Activated CD4-positive, CD25-positive, alpha-beta regulatory T cell treated with anti-CD3 and anti-CD28 coated beads, Interleukin-2, amount 50 U/mL, for 16 hours (primary cell): ENCODE measurements around the gene ABCA4.

Source experiments
- DNase-seq: peaks from one replicate; pipeline ENCODE4 v3.0.0-alpha.2; 2020; ENCODE audit warnings: low read depth, low spot score

The ABCA4 gene

DNA sequence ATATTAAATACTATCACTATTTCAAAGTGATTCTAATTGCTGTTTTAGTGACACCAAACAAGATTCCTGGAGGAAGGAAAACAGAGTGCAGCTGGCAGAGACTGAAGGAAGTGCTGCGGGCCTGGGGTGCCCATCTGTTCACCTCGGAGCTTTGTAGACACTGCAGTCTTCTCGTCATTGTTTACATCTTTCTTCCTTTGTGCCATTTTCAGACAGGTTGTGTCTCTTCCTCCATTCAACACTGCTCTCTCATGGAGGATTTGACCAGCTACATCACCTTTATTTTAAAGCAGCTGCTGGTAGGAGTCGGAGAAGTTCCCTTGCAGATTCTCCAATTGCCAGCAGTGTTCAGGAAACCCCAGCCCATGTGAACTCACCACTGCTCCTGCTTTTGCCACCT, 37.3 kb downstream of the ABCA4 start:
- no peak for DNase-seq

DNA sequence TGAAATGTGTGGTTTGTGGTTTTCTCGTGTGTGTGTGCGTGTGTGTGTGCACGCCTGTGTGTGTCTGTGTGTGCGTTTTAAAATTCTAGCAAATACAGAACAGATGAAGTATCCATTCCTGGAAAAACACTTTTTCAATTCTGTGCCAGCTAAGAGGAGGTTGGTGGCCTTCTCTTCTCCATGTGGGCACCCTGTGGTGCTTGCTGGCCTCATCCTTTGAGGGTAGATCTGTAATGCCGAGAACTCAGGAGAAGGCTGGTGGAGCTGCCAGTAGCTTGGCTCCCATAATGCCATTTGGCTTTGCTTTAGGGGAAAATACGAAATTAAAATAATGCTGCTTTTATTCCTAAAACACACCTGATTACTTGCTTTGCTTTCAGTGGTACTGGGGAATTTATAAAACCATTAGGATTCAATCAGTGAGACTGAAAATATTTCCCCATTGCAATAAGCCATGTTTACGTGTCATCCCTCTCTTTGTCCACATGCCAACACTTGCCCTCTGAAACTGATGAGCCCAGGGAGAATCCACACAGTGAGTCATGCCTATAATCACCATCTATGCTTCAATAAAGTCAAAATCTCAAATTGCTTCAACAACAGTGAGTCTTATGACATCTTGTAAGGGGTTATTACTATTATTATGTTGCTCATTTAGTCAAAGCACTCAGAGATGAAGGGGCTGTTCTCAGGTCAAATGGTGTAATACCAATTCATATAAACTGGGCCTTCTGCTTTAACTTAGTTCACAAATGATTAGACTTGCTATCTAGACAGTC, 39.2 kb downstream of the ABCA4 start:
- no peak for DNase-seq

DNA sequence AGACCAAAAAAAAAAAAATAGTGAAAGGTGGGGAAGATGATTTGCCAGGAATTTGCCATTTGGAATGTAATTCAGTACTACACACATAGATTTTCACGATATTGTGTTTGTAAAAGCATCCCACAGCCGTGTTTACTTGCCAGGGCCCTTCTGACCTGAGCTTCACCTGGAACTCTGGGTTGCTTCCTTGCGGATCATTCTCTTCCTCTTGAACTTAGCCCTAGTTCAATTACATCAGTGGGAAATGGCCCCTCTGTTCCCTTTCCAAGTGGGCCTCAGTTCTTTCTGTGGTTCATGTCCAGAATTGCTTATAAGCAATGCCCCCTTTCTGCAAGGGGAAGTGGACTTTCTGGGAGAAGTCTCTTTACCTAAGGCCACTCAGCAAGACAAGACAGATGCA, 41.0 kb downstream of the ABCA4 start:
- no peak for DNase-seq

DNA sequence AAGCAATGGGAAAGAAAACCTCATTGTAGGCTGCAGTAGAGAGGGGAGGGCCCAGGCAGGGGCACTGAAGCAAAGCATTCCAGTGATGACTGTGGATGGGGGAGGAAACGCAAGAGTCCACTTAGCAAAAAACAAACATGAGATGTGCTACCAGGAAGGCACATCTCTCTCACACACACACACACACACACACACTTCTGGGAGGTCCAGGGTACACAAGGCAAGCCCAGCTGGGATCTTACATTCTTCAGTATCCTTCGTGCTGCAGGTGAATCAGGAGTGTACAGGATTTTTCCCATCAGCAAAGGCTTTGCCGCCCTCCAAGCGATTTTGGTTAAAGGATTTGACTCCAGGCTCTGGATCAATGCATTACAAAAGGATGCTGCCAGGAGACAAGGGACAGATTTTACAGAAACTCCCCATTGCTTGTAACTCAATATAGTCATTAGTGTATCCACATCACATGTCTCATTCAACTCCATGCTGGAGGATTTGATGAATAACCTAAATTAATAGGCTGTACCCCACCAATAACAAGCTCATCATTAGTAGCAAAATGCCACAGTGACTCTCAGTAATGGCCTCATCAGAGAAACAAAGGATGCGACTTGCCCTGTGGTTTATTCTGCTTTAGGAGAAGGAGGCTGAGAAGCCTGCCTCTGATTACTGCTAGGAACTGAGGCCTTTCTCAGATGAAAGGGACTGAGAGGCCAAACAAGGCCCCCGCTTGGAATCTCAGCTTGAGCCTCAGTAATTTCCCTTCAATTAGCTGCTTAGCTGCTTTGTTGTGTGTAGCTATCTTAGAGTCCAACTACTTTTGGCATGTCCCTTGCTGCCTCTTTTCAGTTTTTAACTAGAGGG, 41.6 kb downstream of the ABCA4 start:
- no peak for DNase-seq

DNA sequence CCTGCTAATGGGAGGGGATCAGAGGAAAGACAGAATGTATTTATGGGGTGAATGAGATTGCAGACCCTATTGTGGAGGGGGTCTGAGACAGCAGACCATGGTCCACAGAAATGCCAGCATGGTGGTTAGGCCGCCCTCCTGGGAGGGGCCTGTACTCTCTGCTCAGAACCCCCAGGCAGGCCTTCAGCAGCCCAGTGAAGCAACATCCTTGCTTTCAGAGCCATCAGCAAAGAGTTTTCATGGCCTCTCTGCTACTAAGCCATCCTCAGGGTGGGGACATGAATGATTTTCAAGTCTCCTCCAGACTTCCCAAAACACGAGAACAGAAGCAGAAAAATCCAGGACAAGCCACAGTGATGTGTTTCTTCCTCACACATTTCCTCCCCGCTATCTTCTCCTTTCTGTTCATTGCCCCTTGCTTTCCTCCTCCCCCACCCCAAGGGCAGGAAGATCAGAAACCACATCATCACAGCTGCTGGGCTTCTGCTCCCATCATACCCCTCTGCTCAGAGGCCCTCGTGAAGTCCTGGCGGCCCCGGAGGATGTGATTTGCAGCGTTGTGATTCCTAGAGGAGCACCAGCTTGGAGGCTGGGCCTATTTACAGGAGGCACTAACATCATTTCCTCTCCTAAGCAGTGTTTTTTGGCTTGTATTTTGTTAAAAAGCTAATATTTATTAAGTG, 48.0 kb downstream of the ABCA4 start:
- DNase-seq = no peak

DNA sequence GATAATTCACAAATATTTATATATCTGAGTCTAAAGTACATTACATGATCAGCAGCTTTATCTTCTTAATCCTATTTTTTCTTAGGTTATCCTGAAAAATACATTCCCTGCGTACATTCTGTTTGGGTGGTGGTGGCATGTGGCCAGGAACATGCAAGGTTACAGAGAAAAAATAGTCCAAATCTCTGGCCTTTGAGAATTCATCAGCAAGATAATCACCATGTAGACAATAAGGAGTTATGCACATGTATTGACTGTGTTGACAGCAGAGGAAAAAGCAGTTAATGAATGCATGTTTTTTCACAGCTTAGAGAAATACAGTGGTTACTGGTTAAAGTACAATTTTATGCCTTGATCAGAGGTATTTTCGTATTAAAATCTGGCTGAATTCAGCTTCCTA, 49.0 kb downstream of the ABCA4 start:
- DNase-seq = no peak

DNA sequence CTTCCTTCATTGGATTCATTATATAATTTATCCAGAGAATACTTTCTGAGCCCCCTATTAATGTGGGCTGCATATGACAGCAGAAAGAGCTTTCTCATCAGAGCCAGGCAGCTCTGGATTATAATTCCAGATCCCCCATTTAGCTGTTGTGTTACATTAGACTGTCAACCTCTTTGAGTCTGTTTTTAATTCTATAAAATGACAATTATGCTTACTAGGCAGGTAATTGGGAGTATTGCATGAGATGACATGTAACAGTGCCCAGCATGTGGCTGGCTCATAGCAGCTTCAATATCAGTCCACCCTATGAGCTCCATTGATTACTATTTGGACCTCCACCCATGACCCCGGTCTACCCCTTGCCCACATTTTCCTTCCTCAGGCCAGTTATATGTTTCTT, 49.6 kb downstream of the ABCA4 start:
- DNase-seq = no peak

DNA sequence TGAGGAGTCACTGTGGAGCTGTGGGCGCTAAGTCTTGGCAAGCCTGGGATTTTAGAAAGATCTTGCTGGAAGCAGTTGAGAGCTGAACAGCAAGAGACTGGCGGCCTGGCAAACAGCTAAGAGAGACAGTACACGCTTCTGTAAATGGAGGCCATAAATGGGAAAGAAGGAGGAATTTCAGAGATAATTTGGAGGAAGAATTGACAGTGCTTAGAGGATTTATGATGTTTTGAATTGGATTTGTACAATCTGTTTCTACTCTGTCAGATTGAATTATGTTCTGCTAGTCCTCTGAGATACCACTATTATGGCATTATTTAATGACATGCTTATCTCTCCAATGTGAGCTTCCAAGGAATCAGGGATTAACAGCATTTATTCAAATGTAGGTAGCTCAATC, 50.1 kb downstream of the ABCA4 start:
- DNase-seq = no peak

DNA sequence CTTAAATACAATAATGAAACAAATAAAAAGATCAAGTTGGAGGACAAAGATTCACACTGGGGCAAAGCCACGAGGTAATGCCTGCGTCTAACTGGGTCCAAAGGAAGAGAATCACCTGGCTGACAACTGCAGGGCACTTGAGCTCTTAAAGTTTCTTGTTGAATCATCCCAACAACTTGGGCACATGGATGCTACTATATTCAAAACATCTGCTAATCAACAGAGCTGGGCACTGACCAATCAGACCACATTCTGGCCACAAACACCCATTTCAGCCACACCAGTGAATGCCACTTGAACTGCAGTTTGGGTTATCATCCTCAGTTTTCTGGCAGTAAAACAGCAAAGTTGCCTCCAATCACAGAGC, 51.0 kb downstream of the ABCA4 start:
- no peak for DNase-seq

DNA sequence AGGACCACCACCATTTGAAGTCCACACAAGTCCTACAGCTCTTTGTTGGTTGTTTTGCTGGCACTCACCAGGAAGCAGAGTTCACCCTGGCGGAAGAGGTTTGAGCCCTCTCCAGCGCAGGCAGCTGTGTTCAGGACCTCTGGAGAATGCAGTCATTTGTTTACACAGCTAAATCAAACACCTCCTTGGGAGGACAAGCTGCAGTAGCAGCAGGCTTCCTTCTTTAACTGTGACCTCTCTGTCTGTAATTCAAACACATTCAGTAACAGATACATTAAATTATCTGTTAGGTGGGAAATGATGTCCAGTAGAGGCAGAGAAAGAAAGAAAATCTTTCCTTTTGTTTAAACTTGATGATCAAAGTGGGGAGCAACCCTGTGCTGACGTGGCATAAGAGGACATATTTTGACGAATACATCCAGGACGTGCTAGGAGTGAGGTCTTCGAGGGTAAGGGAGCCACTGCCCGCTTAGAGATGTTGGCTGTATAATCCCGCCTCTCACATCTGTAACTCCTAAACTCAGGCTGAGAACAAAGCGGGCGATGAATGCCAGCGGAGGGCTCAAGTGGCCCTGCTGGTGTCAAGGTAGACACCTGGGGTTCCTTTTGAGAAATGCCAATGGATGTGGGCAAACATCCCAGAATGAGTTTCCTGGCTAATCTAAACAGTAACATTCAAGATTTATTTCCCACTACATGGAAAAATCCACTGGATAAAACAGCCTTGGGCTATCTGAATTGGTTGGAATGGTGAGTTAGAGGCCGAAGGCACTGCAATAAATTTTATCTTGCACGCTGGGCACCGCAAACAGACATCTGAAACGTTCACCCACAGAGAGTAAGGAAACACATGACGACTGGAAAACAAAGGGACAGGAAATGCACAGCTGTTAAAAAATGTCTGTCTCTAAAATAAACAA, 51.7 kb downstream of the ABCA4 start:
- no peak for DNase-seq

DNA sequence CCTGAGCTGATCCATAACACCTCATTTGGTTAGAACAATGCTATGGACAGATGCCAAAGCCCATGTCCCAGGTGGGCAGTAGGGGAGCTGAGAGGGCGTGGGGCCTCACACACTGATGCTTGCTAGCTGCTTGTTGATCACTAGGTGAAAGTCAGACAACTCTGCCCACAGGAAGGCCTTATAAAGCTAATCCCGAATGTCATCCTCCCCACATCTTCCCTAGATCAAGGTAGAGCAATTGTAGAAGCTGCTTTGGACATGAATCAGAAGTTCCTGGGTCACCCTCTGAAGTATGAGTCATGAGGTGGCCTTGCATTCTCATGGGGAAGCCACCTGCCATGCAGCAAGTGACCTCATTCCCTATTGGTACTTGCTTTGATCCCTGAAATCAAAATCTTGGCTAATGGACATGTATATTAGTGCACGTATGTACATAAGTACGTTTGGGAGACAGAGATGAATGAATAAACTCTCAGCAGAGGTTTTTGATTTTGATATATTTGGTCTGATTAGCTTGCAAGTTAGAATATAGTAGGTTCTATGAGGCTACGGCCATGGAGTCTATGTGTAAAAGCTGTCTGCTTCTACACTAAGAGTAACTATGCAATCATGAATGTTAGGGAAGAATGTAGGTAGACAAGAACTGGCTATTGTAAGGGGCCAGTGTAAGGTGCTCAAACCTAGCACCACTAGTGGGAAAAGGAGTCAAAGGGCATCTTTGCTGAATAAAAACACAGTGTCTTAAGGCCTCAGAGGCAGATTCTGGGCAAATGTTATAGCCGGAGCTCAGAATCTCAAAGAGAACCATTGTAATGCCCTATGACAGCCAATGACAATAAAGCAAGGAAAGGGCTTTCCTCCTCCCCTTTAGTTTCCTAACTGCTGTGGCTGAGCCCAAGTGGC, 52.6 kb downstream of the ABCA4 start:
- no peak for DNase-seq

DNA sequence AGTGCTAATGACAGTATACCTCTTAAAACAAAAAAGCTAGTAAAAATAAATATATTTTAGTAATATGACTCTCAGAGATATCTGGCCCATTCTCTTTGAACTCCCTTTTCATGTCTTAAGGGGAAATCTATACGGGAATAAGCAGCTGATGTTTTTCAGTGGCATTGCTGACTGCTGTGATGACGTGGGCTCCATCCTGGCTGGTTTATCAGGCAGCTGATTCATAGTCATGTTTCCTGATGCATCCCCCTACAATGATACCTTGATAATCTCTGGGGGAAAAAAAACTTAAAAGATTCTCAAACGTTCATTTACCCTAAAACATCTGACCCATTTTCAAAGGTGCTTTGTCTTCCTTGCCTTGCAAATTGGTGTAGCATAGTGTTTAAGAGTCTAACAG, 53.8 kb downstream of the ABCA4 start:
- no peak for DNase-seq

DNA sequence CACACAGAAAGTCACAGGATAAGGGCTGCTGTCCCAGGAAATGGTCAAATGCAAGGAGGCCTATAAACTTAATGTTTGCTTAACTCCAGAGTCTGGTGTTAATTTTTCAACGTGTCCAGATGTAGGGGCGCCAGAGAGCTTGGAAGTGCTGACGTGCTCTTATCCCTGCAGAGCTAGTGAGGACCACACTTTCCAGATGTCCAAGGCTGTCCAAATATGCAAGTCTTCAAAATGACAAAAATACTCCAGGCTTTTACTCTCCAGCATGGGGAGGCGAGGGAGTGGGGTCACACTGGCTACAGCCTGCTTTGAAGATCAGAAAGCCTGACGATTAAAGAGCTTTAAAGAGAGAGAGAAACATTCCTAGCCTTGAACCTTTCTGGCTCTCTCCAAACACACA, 57.6 kb downstream of the ABCA4 start:
- DNase-seq = no peak

DNA sequence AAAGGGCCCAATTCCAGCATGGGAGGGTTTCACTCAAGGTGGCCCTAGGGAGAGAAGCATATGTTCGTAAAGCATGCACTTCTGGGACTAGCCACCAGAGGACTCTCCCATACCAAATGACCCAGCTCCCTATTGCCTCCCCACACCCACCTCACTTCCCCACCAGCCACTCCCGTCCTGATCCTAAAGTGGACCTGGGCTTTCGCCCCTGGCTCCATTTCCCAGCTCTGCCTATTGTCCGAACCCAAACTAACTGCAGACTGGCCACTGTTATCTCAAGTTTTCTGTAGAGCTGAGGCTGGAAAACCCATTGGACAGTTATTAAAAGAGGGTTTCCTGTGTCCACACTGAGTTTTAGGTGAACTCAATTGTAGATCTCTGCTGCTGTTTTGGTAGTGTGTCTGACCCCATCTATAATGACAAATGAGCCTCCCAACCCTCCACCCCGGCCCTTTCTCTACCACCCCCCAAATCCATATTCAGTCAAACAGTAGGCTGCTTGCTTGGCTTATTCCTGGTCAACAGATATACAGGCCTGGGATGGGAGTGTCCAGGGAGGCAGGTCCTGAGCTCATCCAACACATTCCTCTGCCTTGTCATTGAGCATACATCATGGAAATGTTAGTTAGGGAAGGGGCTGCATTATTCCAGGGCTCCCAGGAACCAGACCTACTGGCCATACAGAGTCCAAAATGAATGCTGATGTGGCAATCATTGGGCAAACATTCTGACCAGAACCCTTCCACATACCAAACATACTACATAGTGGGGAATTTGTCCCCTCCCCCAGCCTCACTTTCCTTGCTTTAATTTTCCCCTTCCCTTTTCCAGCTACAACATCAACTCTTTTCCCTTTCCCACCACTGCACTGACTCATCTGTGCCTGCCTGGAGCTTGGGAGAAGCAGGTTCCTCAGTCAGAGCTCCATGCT, 59.2 kb downstream of the ABCA4 start:
- DNase-seq = no peak

DNA sequence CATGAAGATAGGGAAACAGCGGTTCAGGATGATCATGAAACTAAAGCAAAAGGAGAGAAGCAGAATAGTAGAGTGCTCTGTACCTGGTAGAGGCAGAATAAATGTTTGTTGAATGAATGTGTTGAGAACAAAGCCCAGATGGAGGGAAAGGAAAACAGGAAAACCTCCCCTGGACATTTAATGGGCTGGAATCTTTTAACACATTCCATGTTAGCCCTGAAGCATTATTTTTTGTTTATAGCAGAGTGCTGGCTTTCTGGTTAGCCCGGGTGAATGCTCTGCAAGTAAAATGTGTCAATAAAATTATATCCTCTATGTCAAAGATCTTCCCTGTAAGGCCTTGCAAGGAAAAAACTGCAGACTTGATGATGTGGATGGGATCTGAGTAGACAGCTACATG, 60.2 kb downstream of the ABCA4 start:
- DNase-seq = no peak

DNA sequence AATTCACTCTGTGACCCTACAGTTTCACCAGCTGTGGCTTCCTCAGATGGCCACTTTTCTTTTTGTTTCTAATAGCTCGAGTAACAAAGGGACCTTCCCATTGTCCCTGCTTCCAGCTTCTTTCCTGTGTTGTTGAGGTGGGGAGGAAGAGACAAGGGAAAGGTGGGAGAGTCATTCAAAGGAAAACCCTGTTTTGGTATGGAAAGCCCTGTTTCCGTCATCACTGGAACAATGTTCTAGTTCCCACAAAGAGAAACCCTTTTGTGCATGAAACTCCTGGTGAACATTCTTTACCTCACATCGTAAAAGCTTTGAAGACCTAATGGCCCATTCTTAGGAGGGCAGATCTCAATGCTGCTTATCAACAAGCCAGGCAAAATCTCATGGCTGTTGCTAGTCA, 62.2 kb downstream of the ABCA4 start:
- no peak for DNase-seq

DNA sequence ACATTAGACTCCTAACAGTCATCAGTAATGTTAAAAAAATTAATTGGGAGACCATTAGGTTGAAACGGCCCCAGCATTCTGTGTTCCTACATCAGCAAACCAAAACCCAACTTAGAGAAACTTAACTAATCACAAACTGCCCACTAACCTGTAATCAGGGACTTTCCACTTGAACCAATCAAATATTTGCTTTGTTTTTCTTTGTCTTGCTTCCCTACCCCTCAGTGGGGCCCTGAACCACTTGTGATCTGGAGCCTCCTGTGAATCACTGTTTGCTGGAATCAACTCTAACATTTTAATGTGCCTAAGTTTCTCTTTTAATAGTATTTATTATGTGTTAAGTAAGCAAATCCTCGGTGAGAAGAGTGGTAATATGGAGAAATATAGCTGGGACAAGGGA, 64.0 kb downstream of the ABCA4 start:
- no peak for DNase-seq

DNA sequence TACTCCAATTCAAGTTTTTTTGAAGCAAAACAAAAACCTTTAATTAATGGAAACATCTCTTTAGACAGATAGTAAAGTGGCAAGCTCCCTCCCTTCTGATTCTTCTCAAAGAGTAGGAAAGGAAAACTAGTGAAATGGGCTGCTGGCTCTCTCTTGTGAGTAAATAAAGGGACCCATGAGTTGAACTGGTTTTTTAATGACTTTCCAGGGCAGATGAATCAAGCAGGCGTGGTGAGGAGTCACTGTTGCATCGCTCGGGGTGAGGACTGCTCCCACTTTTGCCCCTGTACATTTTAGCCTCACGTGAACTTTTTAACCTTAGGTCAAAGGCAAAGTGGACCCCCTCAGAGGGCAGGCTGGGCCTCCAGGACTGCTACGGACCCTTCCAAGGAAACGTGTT, 64.8 kb downstream of the ABCA4 start:
- DNase-seq = no peak

DNA sequence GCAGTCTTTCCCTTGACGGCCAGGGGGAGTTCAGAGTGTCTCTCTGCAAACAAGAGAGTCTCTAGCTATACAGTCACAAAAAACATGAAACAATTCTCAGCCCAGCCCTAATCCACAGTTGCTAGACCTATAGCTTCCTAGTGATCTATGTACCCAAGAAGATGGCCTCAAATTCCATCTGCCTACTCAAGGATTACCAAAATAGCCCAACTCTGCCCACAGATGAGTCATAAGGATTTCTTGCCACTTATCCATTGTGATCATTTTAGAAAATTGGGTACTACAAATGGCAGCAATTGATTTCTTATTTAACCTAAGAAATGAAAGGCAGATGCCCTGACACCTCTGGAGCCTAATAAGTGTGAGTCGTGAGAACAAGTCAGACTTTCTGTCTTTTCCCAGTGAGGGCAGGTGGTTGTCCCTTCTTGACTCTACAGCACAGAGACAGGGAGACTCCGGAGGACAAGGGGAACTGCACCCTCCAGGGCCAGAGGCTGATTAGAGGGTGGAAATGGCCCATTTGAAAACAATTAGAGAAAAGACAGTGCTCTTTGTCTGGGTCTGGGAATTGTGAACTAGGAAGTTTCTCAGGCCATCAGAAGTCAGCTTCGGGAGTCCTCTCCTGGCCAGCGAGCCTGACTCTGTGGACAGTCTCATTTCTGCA, 65.4 kb downstream of the ABCA4 start:
- DNase-seq = no peak
